SK-N-SH (cell line): ENCODE data around the gene NEDD8. TPM values are rescaled to one million over a fixed set of nuclear protein-coding genes. Genes with fewer than 3 reads are reported as not detected.

Experiments used
- CTCF ChIA-PET: fragments of 300-600, 350-600 bp; formaldehyde crosslinking; extraction: SDS; loops from one replicate; lab custom pipeline; 2021; lab: Yijun Ruan, JAX
- POLR2A ChIA-PET: fragments of 350-600 bp; sonication (Branson Sonifier 250); formaldehyde crosslinking; extraction: SDS; loops from one replicate; lab custom pipeline; 2020; ENCODE audit warnings: antibody characterized with exemption, inconsistent platforms; lab: Yijun Ruan, JAX
- DNase-seq: peaks from one replicate; pipeline ENCODE4 v3.0.0; 2012
- H2AFZ ChIP-seq: fragments of 200-600 bp; sonication (generic); 2 replicates; pipeline ENCODE4 v1.8.1; 2016; ENCODE audit warnings: antibody characterized with exemption, mild to moderate bottlenecking, low read depth
- H3F3A ChIP-seq: fragments of 200-600 bp; sonication (generic); replicated peaks from 2 replicates; pipeline ENCODE3; 2016; ENCODE audit warnings: antibody characterized with exemption, mild to moderate bottlenecking; ENCODE audit not compliant: insufficient read depth
- H3K27ac ChIP-seq, 2 experiments: fragments of 200-500 bp in 1 of 2; fragments of 200-600 bp in 1 of 2; sonication (Bioruptor generic) in 1 of 2; sonication (generic), shearing (Covaris generic) in 1 of 2; 2 replicates each; pipeline versions ENCODE4 v1.5.1 to v1.6.1; 2014 to 2016; ENCODE audit warnings: low read depth in 2 of 2, inconsistent platforms in 1 of 2, low read length in 1 of 2, mild to moderate bottlenecking in 1 of 2, mixed read lengths in 1 of 2
- H3K27me3 ChIP-seq: fragments of 200-600 bp; sonication (generic), shearing (Covaris generic); 2 replicates; pipeline ENCODE4 v1.6.1; 2016; ENCODE audit warnings: mixed run types; ENCODE audit not compliant: insufficient read depth
- H3K36me3 ChIP-seq, 2 experiments: fragments of 200-500 bp in 1 of 2; fragments of 200-600 bp in 1 of 2; sonication (Bioruptor generic) in 1 of 2; sonication (generic) in 1 of 2; replicated peaks in 1 of 2; 2 replicates each; pipeline versions ENCODE3 to v1.5.1; 2014 to 2016; ENCODE audit warnings: low read length in 1 of 2, mild to moderate bottlenecking in 1 of 2; ENCODE audit not compliant: insufficient read depth in 2 of 2, control insufficient read depth in 1 of 2
- H3K4me1 ChIP-seq, 2 experiments: fragments of 200-500 bp in 1 of 2; fragments of 200-600 bp in 1 of 2; sonication (Bioruptor generic) in 1 of 2; sonication (generic), shearing (Covaris generic) in 1 of 2; 2 replicates each; pipeline versions ENCODE4 v1.5.1 to v1.6.1; 2014 to 2016; ENCODE audit warnings: low read depth in 1 of 2, low read length in 1 of 2, mixed run types in 1 of 2; ENCODE audit not compliant: insufficient read depth in 2 of 2, control insufficient read depth in 1 of 2
- H3K4me2 ChIP-seq: fragments of 200-600 bp; sonication (generic), shearing (Covaris generic); 2 replicates; pipeline ENCODE4 v1.6.1; 2017; ENCODE audit warnings: mixed run types
- H3K4me3 ChIP-seq, 2 experiments: fragments of 200-500 bp in 1 of 2; fragments of 200-600 bp in 1 of 2; sonication (Bioruptor generic) in 1 of 2; sonication (generic), shearing (Covaris generic) in 1 of 2; 2 replicates each; pipeline versions ENCODE4 v1.5.1 to v1.8.1; 2014 to 2016; ENCODE audit warnings: low read depth in 2 of 2, inconsistent platforms in 1 of 2, low read length in 1 of 2, mild to moderate bottlenecking in 1 of 2, mixed read lengths in 1 of 2, moderate library complexity in 1 of 2
- H3K79me2 ChIP-seq: fragments of 200-600 bp; sonication (generic); 2 replicates; pipeline ENCODE4 v1.8.1; 2017; ENCODE audit warnings: mild to moderate bottlenecking; ENCODE audit not compliant: insufficient read depth
- H3K9ac ChIP-seq: fragments of 200-600 bp; sonication (generic); 2 replicates; pipeline ENCODE4 v1.6.1; 2017; ENCODE audit warnings: mixed run types
- H3K9me2 ChIP-seq: fragments of 200-600 bp; sonication (generic); 2 replicates; pipeline ENCODE4 v1.6.1; 2017; ENCODE audit warnings: mixed run types
- H3K9me3 ChIP-seq: fragments of 200-600 bp; sonication (generic); 2 replicates; pipeline ENCODE4 v1.6.1; 2017; ENCODE audit warnings: mixed run types, mild to moderate bottlenecking, moderate library complexity
- H4K20me1 ChIP-seq: fragments of 200-600 bp; sonication (generic); 2 replicates; pipeline ENCODE4 v1.6.1; 2017; ENCODE audit warnings: mild to moderate bottlenecking, mixed run types; ENCODE audit not compliant: insufficient read depth
- CTCF ChIP-seq: fragments of 200-600 bp; sonication (generic); IDR thresholded peaks from 2 replicates; pipeline ENCODE4 v1.6.1; 2017; ENCODE audit warnings: antibody characterized with exemption, mild to moderate bottlenecking, moderate library complexity
- ELF1 ChIP-seq: IDR thresholded peaks from 2 replicates; pipeline ENCODE4 v1.4.0; 2012
- EZH2phosphoT487 ChIP-seq: fragments of 200-600 bp; sonication (generic); IDR thresholded peaks from 2 replicates; pipeline ENCODE4 v1.6.1; 2017; ENCODE audit warnings: low read depth, mixed run types, mild to moderate bottlenecking, antibody characterized with exemption, moderate library complexity, borderline replicate concordance
- GABPA ChIP-seq: IDR thresholded peaks from 2 replicates; pipeline ENCODE4 v1.4.0; 2012; ENCODE audit warnings: low read depth, mild to moderate bottlenecking
- RAD21 ChIP-seq: IDR thresholded peaks from 2 replicates; pipeline ENCODE4 v1.6.1; 2012; ENCODE audit warnings: mild to moderate bottlenecking, low read length
- RCOR1 ChIP-seq: fragments of 150-350 bp; IDR thresholded peaks from 2 replicates; pipeline ENCODE4 v1.6.1; 2017; ENCODE audit warnings: antibody characterized with exemption, low read length
- REST ChIP-seq: IDR thresholded peaks from 2 replicates; pipeline ENCODE4 v1.6.1; 2012; ENCODE audit warnings: mild to moderate bottlenecking, low read depth, low read length, moderate library complexity
- RXRA ChIP-seq: IDR thresholded peaks from 2 replicates; pipeline ENCODE4 v1.4.0; 2012; ENCODE audit warnings: low read depth, mild to moderate bottlenecking, borderline replicate concordance
- WGBS: methylation state at CpG from one replicate; pipeline ENCODE4 v1.1.6; 2017; ENCODE audit warnings: low lambda C conversion rate; 5-methylcytosine and 5-hydroxymethylcytosine counted together
- polyA plus RNA-seq, 3 experiments: library from polyadenylated mRNA; depleted of rRNA; stranded (reverse); fragments of >200 nt; gene quantifications; 2 replicates each; pipeline ENCODE4 v1.2.3, GENCODE V29; 2012

The NEDD8 gene
- polyA plus RNA-seq, 1 of the 3 experiments (the other 2 are of a cell fraction): 534 TPM

GRCh38 chr14:24197056-24197450 is 35.1 kb downstream of the NEDD8 start:
- Histone ChIP-seq H3K4me3 (peak overlapping the region in 1 of 2 experiments; percentile 85; a peak in 2 of 4 replicates), H3K9ac (no peak overlapping the region), H3K36me3 (peaks cover 9 to 31% of the 10 kb centered on the region in 2 experiments), H3K9me2 (no peaks in the 10 kb centered on the region), H3K4me1 (peaks cover 11% of the 10 kb centered on the region in 2 experiments; a peak in 2 of 4 replicates), H3K79me2 (peaks cover 83% of the 10 kb centered on the region), H2AFZ (no peak overlapping the region), H3K27me3 (no peaks in the 10 kb centered on the region), H3K27ac (no peak overlapping the region), H4K20me1 (no peaks in the 10 kb centered on the region), H3F3A (no peaks in the 10 kb centered on the region), H3K4me2 (peak overlapping the region; percentile 97), H3K9me3 (no peaks in the 10 kb centered on the region)
- POLR2A ChIA-PET: no interaction called here
- DNase-seq: no peak
- no peak for TF ChIP-seq RAD21
- no peak for TF ChIP-seq RCOR1
- TF ChIP-seq REST: no peak
- TF ChIP-seq CTCF: no peak
- no peak for TF ChIP-seq ELF1
- no peak for TF ChIP-seq RXRA
- TF ChIP-seq GABPA: no peak
- no peak for TF ChIP-seq EZH2phosphoT487
- CTCF ChIA-PET: interaction anchor here (1.7 to 1.9 kb wide), 2 partner anchors 36 to 100 kb away, joined by 6 to 8 read pairs; partner anchors contain the start of gene IRF9
- WGBS: 89% methylated on average over 2 of the region's 2 CpGs
